Loucy (cell line): Measurements from ENCODE around the gene DPH3.

ENCODE experiments used
- H2AFZ ChIP-seq: fragments of 200-600 bp; sonication (generic); 2 replicates; pipeline ENCODE4 v1.6.0; 2016; ENCODE audit warnings: antibody characterized with exemption, mild to moderate bottlenecking, low read length, moderate library complexity
- H3F3A ChIP-seq: fragments of 200-600 bp; 2 replicates; pipeline ENCODE4 v1.6.0; 2016; ENCODE audit warnings: antibody characterized with exemption, low read depth, mild to moderate bottlenecking
- H3K27me3 ChIP-seq: fragments of 200-600 bp; sonication (generic); 2 replicates; pipeline ENCODE4 v1.6.1; 2014; ENCODE audit warnings: low read length, mild to moderate bottlenecking; ENCODE audit not compliant: insufficient read depth, poor library complexity, severe bottlenecking
- H3K36me3 ChIP-seq: fragments of 200-600 bp; sonication (generic); 2 replicates; pipeline ENCODE4 v1.6.1; 2016; ENCODE audit warnings: low read length; ENCODE audit not compliant: insufficient read depth
- H3K4me1 ChIP-seq: fragments of 200-600 bp; sonication (generic); 2 replicates; pipeline ENCODE4 v1.5.1; 2014; ENCODE audit warnings: low read length, mild to moderate bottlenecking; ENCODE audit not compliant: insufficient read depth, poor library complexity, severe bottlenecking
- H3K4me2 ChIP-seq: fragments of 200-600 bp; sonication (generic); 2 replicates; pipeline ENCODE4 v1.6.0; 2014; ENCODE audit warnings: antibody characterized with exemption, low read length, low read depth, mild to moderate bottlenecking; ENCODE audit not compliant: poor library complexity, severe bottlenecking
- H3K4me3 ChIP-seq: fragments of 200-600 bp; sonication (generic); 2 replicates; pipeline ENCODE4 v1.5.1; 2014; ENCODE audit warnings: low read length, mild to moderate bottlenecking, mixed read lengths; ENCODE audit not compliant: poor library complexity, severe bottlenecking
- H3K79me2 ChIP-seq: fragments of 200-600 bp; sonication (generic); 2 replicates; pipeline ENCODE4 v1.6.1; 2014; ENCODE audit warnings: low read length; ENCODE audit not compliant: insufficient read depth
- H3K9ac ChIP-seq: fragments of 200-600 bp; sonication (generic); 2 replicates; pipeline ENCODE4 v1.6.0; 2014; ENCODE audit warnings: mild to moderate bottlenecking, low read depth, low read length, moderate library complexity; ENCODE audit not compliant: poor library complexity, severe bottlenecking
- H3K9me2 ChIP-seq: fragments of 200-600 bp; sonication (generic); replicated peaks from 2 replicates; pipeline ENCODE4 v1.6.1; 2016; ENCODE audit warnings: low read depth, low read length, mixed read lengths
- H3K9me3 ChIP-seq: fragments of 200-600 bp; sonication (generic); 2 replicates; pipeline ENCODE4 v1.6.1; 2014; ENCODE audit warnings: mild to moderate bottlenecking, antibody characterized with exemption, low read length, low read depth; ENCODE audit not compliant: insufficient read depth
- H4K20me1 ChIP-seq: fragments of 200-600 bp; sonication (generic); 2 replicates; pipeline ENCODE4 v1.6.0; 2014; ENCODE audit warnings: antibody characterized with exemption, low read length, mild to moderate bottlenecking; ENCODE audit not compliant: insufficient read depth, poor library complexity, severe bottlenecking
- CTCF ChIP-seq: fragments of 200-600 bp; sonication (generic); conservative IDR thresholded peaks from 2 replicates; pipeline ENCODE4 v1.5.1; 2014; ENCODE audit warnings: mild to moderate bottlenecking, antibody characterized with exemption, low read length
- EZH2phosphoT487 ChIP-seq: fragments of 200-600 bp; IDR thresholded peaks from 2 replicates; pipeline ENCODE4 v1.6.1; 2018; ENCODE audit warnings: antibody characterized with exemption, mild to moderate bottlenecking, moderate library complexity, borderline replicate concordance

DPH3 gene

DNA sequence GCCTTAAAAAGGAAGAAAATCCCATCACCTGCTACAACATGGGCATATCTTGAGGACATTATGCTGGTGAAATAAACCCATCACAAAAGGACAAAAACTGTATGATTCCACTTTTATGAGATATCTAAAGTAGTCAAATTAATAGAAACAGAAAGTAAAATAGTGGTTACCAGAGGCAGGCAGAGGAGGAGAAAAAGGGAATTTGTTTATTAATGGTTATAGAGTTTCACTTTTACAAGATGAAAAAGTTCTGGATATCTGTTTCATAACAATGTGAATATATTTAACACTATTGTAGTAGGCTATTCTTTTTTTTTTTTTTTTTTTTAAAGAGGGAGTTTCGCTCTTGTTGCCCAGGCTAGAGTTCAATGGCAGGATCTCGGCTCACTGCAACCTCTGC lies 40.4 kb downstream of the DPH3 start:
- H3F3A ChIP-seq: no peaks in the 10 kb centered on the region
- H4K20me1 ChIP-seq: no peaks in the 10 kb centered on the region
- H3K36me3 ChIP-seq: no peaks in the 10 kb centered on the region
- H3K27me3 ChIP-seq: peaks cover 4% of the 10 kb centered on the region
- no peaks in the 10 kb centered on the region for H3K9me3 ChIP-seq
- H2AFZ ChIP-seq: no peak overlapping the region
- no peaks in the 10 kb centered on the region for H3K79me2 ChIP-seq
- TF ChIP-seq CTCF (no peak), EZH2phosphoT487 (no peak)
- no peak overlapping the region for H3K4me2 ChIP-seq
- H3K9ac ChIP-seq: no peak overlapping the region
- H3K9me2 ChIP-seq: no peaks in the 10 kb centered on the region
- no peaks in the 10 kb centered on the region for H3K4me1 ChIP-seq
- no peak overlapping the region for H3K4me3 ChIP-seq

GRCh38 chr3:16222547-16222946 lies 42.2 kb downstream of the DPH3 start:
- H3K9me3 ChIP-seq: no peaks in the 10 kb centered on the region
- no peak overlapping the region for H3K9ac ChIP-seq
- no peak overlapping the region for H3K4me2 ChIP-seq
- TF ChIP-seq CTCF: no peak
- no peak for TF ChIP-seq EZH2phosphoT487
- no peaks in the 10 kb centered on the region for H3K9me2 ChIP-seq
- H2AFZ ChIP-seq: 0 out of 2 replicates have a peak overlapping the region, but pooled peaks have one; percentile 43
- no peak overlapping the region for H3K4me3 ChIP-seq
- H3K27me3 ChIP-seq: no peaks in the 10 kb centered on the region
- no peaks in the 10 kb centered on the region for H3K4me1 ChIP-seq
- no peaks in the 10 kb centered on the region for H3K36me3 ChIP-seq
- H3F3A ChIP-seq: no peaks in the 10 kb centered on the region
- no peaks in the 10 kb centered on the region for H4K20me1 ChIP-seq
- no peaks in the 10 kb centered on the region for H3K79me2 ChIP-seq

- Histone ChIP-seq H3K27me3 (no peaks in the 10 kb centered on the region), H3F3A (no peaks in the 10 kb centered on the region), H3K36me3 (no peaks in the 10 kb centered on the region), H3K4me2 (no peak overlapping the region), H2AFZ (no peak overlapping the region), H3K9me3 (no peaks in the 10 kb centered on the region), H3K4me1 (no peaks in the 10 kb centered on the region), H4K20me1 (no peaks in the 10 kb centered on the region), H3K9me2 (no peaks in the 10 kb centered on the region), H3K79me2 (no peaks in the 10 kb centered on the region), H3K9ac (no peak overlapping the region), H3K4me3 (no peak overlapping the region)
- TF ChIP-seq CTCF (no peak), EZH2phosphoT487 (no peak)
Measured at GRCh38 chr3:16221990-16222389, 42.8 kb downstream of the DPH3 start.
